Suprapubic skin (tissue), 4 donors: ENCODE results near the gene SELE. TPM values are rescaled to one million over a fixed set of nuclear protein-coding genes. Genes with fewer than 3 reads are reported as not detected.
"Not testable (repeated sequence)": the region's sequence is repeated elsewhere in the genome, so short reads cannot be mapped to it uniquely, and the experiment has no call there.

Experiments used
- DNase-seq, 2 donors: peaks; one replicate each; pipeline ENCODE4 v3.0.0-alpha.2; 2019; ENCODE audit warnings: low spot score in 2 of 2
- H3K27ac ChIP-seq: fragments of 200-600 bp; sonication (generic); one replicate; pipeline ENCODE4 v1.5.1; 2019
- H3K27me3 ChIP-seq: fragments of 200-600 bp; sonication (generic); one replicate; pipeline ENCODE4 v1.5.1; 2019
- H3K36me3 ChIP-seq: fragments of 200-600 bp; sonication (generic); one replicate; pipeline ENCODE4 v1.5.1; 2019
- H3K4me1 ChIP-seq: fragments of 200-600 bp; sonication (generic); one replicate; pipeline ENCODE4 v1.5.1; 2019
- H3K4me3 ChIP-seq: fragments of 200-600 bp; sonication (generic); one replicate; pipeline ENCODE4 v1.5.1; 2019; ENCODE audit warnings: mild to moderate bottlenecking
- H3K9me3 ChIP-seq: fragments of 200-600 bp; sonication (generic); one replicate; pipeline ENCODE4 v1.5.1; 2019
- EP300 ChIP-seq: sonication (generic); formaldehyde crosslinking; IDR thresholded peaks from one replicate; pipeline ENCODE4 v1.6.1; 2017; ENCODE audit warnings: antibody characterized with exemption
- POLR2A ChIP-seq, 2 donors: fragments of 450-650 bp; IDR thresholded peaks; one replicate each; pipeline ENCODE4 v1.6.1; 2017; ENCODE audit warnings: antibody characterized with exemption in 2 of 2, mild to moderate bottlenecking in 2 of 2, moderate library complexity in 2 of 2
- POLR2AphosphoS5 ChIP-seq, 3 donors: sonication (generic); formaldehyde crosslinking; IDR thresholded peaks; one replicate each; pipeline ENCODE4 v1.6.1; 2017; ENCODE audit warnings: antibody characterized with exemption in 3 of 3
- WGBS: methylation state at CpG from one replicate; pipeline ENCODE4 v1.1.5; 2018; 5-methylcytosine and 5-hydroxymethylcytosine counted together
- total RNA-seq, 4 donors: library from RNA; depleted of rRNA; stranded (reverse); fragments of >200 nt; gene quantifications; one replicate each; pipeline ENCODE4 v1.1.0, GENCODE V29; 2016
- TF ChIP-seq, protein P1 (sequence below), 2 donors: fragments of 200-600 bp in 1 of 2; fragments of 450-650 bp in 1 of 2; sonication (generic) in 1 of 2; IDR thresholded peaks; one replicate each; pipeline ENCODE4 v1.5.1; 2016 to 2019; ENCODE audit warnings: antibody characterized with exemption in 2 of 2, mild to moderate bottlenecking in 1 of 2, moderate library complexity in 1 of 2

Gene SELE
- total RNA-seq, 4 donors from 2014 or later: 0.32 to 3.3 (median 2.3) TPM

DNA sequence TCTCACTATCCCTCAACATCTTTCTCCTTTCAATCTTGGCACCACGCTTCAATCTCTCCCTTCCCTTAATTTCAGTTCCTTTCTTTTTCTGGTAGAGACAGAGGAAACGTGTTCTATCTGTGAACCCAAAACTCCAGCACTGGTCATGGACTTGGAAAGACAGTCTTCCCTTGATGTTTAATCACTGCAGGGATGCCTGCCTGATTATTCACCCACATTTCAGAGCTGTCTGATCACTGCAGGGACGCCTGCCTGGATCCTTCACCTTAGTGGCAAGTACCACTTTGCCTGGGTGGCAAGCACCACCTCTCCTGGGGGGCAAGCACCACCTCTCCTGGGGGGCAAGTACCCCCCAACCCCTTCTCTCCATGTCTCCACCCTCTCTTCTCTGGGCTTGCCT lies 50.2 kb downstream of the SELE start:
- Histone ChIP-seq H3K4me3 (no peak overlapping the region), H3K9me3 (no peaks in the 10 kb centered on the region), H3K27ac (no peak overlapping the region), H3K36me3 (no peaks in the 10 kb centered on the region), H3K4me1 (no peaks in the 10 kb centered on the region), H3K27me3 (peaks cover 19% of the 10 kb centered on the region)
- 67% methylated on average over 3 of the region's 3 CpGs for WGBS
- TF ChIP-seq POLR2A (IDR thresholded peaks at IDR 0.05): no peak
- TF ChIP-seq, protein P1, sequence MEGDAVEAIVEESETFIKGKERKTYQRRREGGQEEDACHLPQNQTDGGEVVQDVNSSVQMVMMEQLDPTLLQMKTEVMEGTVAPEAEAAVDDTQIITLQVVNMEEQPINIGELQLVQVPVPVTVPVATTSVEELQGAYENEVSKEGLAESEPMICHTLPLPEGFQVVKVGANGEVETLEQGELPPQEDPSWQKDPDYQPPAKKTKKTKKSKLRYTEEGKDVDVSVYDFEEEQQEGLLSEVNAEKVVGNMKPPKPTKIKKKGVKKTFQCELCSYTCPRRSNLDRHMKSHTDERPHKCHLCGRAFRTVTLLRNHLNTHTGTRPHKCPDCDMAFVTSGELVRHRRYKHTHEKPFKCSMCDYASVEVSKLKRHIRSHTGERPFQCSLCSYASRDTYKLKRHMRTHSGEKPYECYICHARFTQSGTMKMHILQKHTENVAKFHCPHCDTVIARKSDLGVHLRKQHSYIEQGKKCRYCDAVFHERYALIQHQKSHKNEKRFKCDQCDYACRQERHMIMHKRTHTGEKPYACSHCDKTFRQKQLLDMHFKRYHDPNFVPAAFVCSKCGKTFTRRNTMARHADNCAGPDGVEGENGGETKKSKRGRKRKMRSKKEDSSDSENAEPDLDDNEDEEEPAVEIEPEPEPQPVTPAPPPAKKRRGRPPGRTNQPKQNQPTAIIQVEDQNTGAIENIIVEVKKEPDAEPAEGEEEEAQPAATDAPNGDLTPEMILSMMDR (IDR thresholded peaks at IDR 0.05): no peak
- TF ChIP-seq EP300: no peak
- TF ChIP-seq POLR2AphosphoS5 (IDR thresholded peaks at IDR 0.05): no peak
- DNase-seq: no peak

DNA sequence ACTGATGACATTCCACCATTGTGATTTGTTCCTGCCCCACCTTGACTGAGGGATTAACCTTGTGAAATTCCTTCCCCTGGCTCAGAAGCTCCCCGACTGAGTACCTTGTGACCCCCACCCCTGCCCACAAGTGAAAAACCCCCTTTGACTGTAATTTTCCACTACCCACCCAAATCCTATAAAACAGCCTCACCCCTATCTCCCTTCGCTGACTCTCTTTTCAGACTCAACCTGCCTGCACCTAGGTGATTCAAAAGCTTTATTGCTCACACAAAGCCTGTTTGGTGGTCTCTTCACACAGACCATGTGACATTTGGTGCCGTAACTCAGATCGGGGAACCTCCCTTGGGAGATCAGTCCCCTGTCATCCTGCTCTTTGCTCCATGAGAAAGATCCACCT lies 50.7 kb downstream of the SELE start:
- not testable (repeated sequence) for H3K9me3 ChIP-seq, H3K4me3 ChIP-seq, H3K36me3 ChIP-seq, DNase-seq, H3K27ac ChIP-seq, H3K4me1 ChIP-seq
- 73% methylated on average over 4 of the region's 4 CpGs for WGBS
- H3K27me3 ChIP-seq: peaks cover 19% of the 10 kb centered on the region

DNA sequence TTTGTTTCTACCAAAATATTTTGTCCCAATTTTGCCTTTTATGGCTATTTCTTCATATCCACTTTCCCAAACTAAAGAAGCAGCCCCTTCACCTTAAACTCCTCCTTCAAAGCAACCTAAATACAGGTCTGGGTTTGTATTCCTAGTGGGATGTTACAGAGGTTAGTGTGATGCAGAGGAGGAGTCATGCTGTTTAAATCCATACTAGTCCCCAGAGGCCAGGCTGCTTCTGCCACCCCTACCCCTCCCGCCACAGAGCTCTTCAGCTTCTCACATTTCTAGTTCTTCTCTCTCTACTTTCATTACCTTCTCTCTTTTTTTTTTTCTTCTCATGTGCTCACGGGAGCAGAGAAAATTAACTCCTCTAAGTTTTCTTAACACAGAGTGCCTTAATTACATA lies 51.8 kb downstream of the SELE start:
- 31% methylated on average over 2 of the region's 2 CpGs for WGBS
- H3K36me3 ChIP-seq: no peaks in the 10 kb centered on the region
- TF ChIP-seq POLR2A (IDR thresholded peaks at IDR 0.05): no peak
- TF ChIP-seq EP300: no peak
- no peaks in the 10 kb centered on the region for H3K4me1 ChIP-seq
- H3K27me3 ChIP-seq: peaks cover 19% of the 10 kb centered on the region
- no peaks in the 10 kb centered on the region for H3K9me3 ChIP-seq
- no peak overlapping the region for H3K27ac ChIP-seq
- no peak overlapping the region for H3K4me3 ChIP-seq
- no peak for DNase-seq

DNA sequence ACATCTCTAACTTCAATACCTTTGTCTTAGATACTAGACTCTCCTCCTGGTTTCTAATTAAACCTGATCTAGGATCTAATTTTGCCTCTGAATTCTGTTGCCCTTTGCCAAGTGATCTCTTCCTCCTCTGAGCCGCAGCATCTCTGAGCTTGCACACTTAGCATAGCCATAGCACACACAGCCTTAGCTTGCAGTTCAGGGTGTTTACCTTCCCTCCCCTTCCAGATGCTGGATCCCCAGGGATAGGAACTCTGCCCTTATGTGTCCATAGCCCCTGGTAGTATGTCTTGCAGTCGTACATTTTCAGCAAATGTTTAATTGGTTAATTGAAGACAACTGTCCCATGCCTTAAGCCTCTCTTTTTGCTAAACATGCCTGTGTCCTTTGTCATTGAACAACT lies 52.7 kb downstream of the SELE start:
- TF ChIP-seq POLR2AphosphoS5 (IDR thresholded peaks at IDR 0.05): no peak
- TF ChIP-seq EP300: no peak
- TF ChIP-seq, protein P1 (IDR thresholded peaks at IDR 0.05): no peak
- TF ChIP-seq POLR2A (IDR thresholded peaks at IDR 0.05): no peak
- DNase-seq: no peak
- H3K36me3 ChIP-seq: no peaks in the 10 kb centered on the region
- no peak overlapping the region for H3K4me3 ChIP-seq
- H3K27ac ChIP-seq: no peak overlapping the region
- no peaks in the 10 kb centered on the region for H3K4me1 ChIP-seq
- peaks cover 19% of the 10 kb centered on the region for H3K27me3 ChIP-seq
- 45% methylated on average over 2 of the region's 2 CpGs for WGBS
- no peaks in the 10 kb centered on the region for H3K9me3 ChIP-seq

DNA sequence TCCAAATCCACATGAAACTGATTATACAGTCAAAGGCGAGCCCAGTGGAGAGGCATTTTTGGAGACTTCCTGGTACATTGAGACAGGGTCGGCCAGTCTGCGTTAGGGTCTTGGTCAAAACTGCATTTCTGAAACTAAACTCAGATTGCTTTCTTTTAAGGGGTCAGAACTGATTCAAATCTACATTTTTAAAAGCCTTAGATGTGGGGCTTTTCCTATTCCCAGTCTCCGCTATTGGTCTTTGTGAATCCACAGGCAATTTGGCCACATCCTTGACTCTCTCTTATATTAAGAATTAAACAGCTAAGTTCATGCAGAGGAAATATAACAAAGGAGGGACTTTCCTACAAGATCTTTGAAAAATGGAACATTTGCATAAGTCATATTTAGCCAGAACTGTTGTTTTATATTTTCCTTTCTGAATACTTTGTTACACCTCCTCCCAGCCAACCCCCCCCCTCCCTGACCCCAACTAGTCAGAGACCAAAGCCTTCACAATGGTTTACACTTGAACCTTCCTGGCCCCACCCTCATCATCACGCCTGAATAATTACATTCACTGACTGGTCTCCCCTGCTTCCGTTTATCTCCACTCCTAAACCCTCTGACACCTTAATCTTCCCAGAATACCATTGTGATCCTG lies 53.4 kb downstream of the SELE start:
- H3K27ac ChIP-seq: no peak overlapping the region

DNA sequence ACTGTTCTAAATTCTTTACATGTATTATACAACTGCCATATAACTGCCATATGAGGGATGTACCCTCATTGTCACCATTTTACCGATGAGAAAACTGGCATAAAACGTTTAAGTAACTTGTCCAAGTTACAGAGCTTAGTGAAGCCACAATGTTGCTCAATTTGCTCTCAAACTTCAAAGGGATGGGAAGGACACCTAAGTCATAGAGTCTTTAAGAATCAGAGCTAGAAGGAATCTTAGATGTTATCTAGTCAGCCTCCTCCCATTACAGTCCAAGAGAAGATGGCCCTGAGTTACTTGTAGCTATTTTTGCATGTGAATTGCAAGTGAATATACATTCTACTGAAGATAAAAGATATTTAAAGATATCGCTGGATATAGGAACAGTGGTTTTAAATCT lies 54.2 kb downstream of the SELE start:
- DNase-seq: no peak
- no peaks in the 10 kb centered on the region for H3K36me3 ChIP-seq
- no peak for TF ChIP-seq POLR2AphosphoS5 (IDR thresholded peaks at IDR 0.05)
- TF ChIP-seq, protein P1 (IDR thresholded peaks at IDR 0.05): no peak
- TF ChIP-seq EP300: no peak
- TF ChIP-seq POLR2A (IDR thresholded peaks at IDR 0.05): no peak
- H3K9me3 ChIP-seq: no peaks in the 10 kb centered on the region
- WGBS: 65% methylated on average over 3 of the region's 3 CpGs
- no peaks in the 10 kb centered on the region for H3K4me1 ChIP-seq
- peaks cover 16% of the 10 kb centered on the region for H3K27me3 ChIP-seq
- H3K4me3 ChIP-seq: no peak overlapping the region
- no peak overlapping the region for H3K27ac ChIP-seq

More for the DNA sequence above, 53.4 kb downstream of the SELE start:
- Histone ChIP-seq H3K4me1 (no peaks in the 10 kb centered on the region), H3K9me3 (no peaks in the 10 kb centered on the region), H3K36me3 (no peaks in the 10 kb centered on the region), H3K4me3 (no peak overlapping the region), H3K27me3 (peaks cover 19% of the 10 kb centered on the region)
- TF ChIP-seq EP300 (no peak), POLR2AphosphoS5 (IDR thresholded peaks at IDR 0.05) (no peak), POLR2A (IDR thresholded peaks at IDR 0.05) (no peak)
- TF ChIP-seq, protein P1 (IDR thresholded peaks at IDR 0.05): no peak
- WGBS: 65% methylated on average over 6 of the region's 6 CpGs
- DNase-seq: no peak
